GM13977 (cell line): ENCODE measurements around the gene CLTC.

Experiments used
- DNase-seq: peaks from one replicate; pipeline ENCODE4 v3.0.0; 2012; ENCODE audit warnings: low spot score
- CTCF ChIP-seq: IDR thresholded peaks from 2 replicates; pipeline ENCODE4 v1.5.1; 2012; ENCODE audit warnings: mild to moderate bottlenecking, control low read depth; ENCODE audit not compliant: insufficient read depth; ENCODE audit errors: extremely low read depth, missing control alignments
- in situ Hi-C: fragments of 300-500 bp; cut with MboI; formaldehyde crosslinking; loops from one replicate; pipeline ENCODE4 v1.12.0; 2022; ENCODE audit warnings: low sequenced_read_pairs, low pct_unique_long_range_greater_than_20kb, mixed read lengths, inconsistent platforms; ENCODE audit not compliant: unreplicated experiment

CLTC gene

GRCh38 chr17:59712862-59713261 lies 93.2 kb downstream of the CLTC start:
- in situ Hi-C loops: no loop called here
- no peak for TF ChIP-seq CTCF
- DNase-seq: no peak

- TF ChIP-seq CTCF: no peak
- in situ Hi-C loops: no loop called here
- DNase-seq: no peak
Measured at GRCh38 chr17:59714255-59714654, 94.6 kb downstream of the CLTC start.

- DNase-seq: no peak
- TF ChIP-seq CTCF: no peak
- in situ Hi-C loops: no loop called here
Measured at GRCh38 chr17:59716427-59716826, 96.7 kb downstream of the CLTC start.

GRCh38 chr17:59719526-59719925 lies 99.8 kb downstream of the CLTC start:
- no peak for DNase-seq
- in situ Hi-C loops: no loop called here
- TF ChIP-seq CTCF: no peak

GRCh38 chr17:59722623-59723022 lies 102.9 kb downstream of the CLTC start:
- DNase-seq: no peak
- no peak for TF ChIP-seq CTCF
- in situ Hi-C loops: no loop called here

- DNase-seq: no peak
- no peak for TF ChIP-seq CTCF
- in situ Hi-C loops: no loop called here
Measured at GRCh38 chr17:59723041-59723440, 103.3 kb downstream of the CLTC start.

- in situ Hi-C loops: no loop called here
- DNase-seq: no peak
- no peak for TF ChIP-seq CTCF
Measured at GRCh38 chr17:59723607-59724006, 103.9 kb downstream of the CLTC start.
